Measurements from ENCODE around the gene ELFN1. TPM values are rescaled to one million over a fixed set of nuclear protein-coding genes. Genes with fewer than 3 reads are reported as not detected.

ELFN1 gene
- total and polyA plus RNA-seq, 12 donors: 0.05 to 2.8 (median 0.86) TPM

GRCh38 chr7:1706721-1707613 is 36.9 kb downstream of the ELFN1 start:
- Histone ChIP-seq H3K36me3 (replicated peaks in 1 of 2) (no peaks in the 10 kb centered on the region), H3K4me3 (no peak overlapping the region), H3K4me1 (replicated peaks in 1 of 2) (no peaks in the 10 kb centered on the region), H3K27ac (no peak overlapping the region), H3K9me3 (replicated peaks in 1 of 3) (peaks cover 0 to 4% (median 0%) of the 10 kb centered on the region in 3 donors), H3K27me3 (peaks cover 5% of the 10 kb centered on the region)
- DNase-seq: peak in 4 of 7 donors; percentile 1 to 35 (median 8)
- WGBS, 4 donors: 81 to 85% (median 83%) methylated on average over 24 to 33 of the region's 33 CpGs
- intact Hi-C loops (cut with DNase I): no loop called here
- TF ChIP-seq CTCF (IDR thresholded peaks at IDR 0.05) (no peak), POLR2A (IDR thresholded peaks at IDR 0.05) (no peak)

- Histone ChIP-seq H3K36me3 (replicated peaks in 1 of 2) (no peaks in the 10 kb centered on the region), H3K9me3 (replicated peaks in 1 of 3) (no peaks in the 10 kb centered on the region), H3K4me1 (replicated peaks in 1 of 2) (no peaks in the 10 kb centered on the region), H3K27me3 (peaks cover 5% of the 10 kb centered on the region), H3K4me3 (no peak overlapping the region), H3K27ac (no peak overlapping the region)
- 75 to 80% (median 79%) methylated on average over 17 of the region's 17 CpGs for WGBS, 4 donors
- no peak for TF ChIP-seq POLR2A (IDR thresholded peaks at IDR 0.05)
- TF ChIP-seq CTCF (IDR thresholded peaks at IDR 0.05): no peak
- DNase-seq: peak in 3 of 7 donors; percentile 1 to 8 (median 3)
- intact Hi-C loops (cut with DNase I): no loop called here
Observed at GRCh38 chr7:1707756-1708595, 37.9 kb downstream of the ELFN1 start.

GRCh38 chr7:1708596-1709251 is 38.6 kb downstream of the ELFN1 start:
- H3K36me3 ChIP-seq (replicated peaks in 1 of 2): no peaks in the 10 kb centered on the region
- TF ChIP-seq POLR2A (IDR thresholded peaks at IDR 0.05): no peak
- TF ChIP-seq CTCF (IDR thresholded peaks at IDR 0.05): no peak
- 89 to 93% (median 91%) methylated on average over 13 to 17 of the region's 17 CpGs for WGBS, 4 donors
- H3K27ac ChIP-seq: no peak overlapping the region
- no peaks in the 10 kb centered on the region for H3K4me1 ChIP-seq (replicated peaks in 1 of 2)
- peak in 1 of 7 donors; percentile 3 for DNase-seq
- H3K9me3 ChIP-seq (replicated peaks in 1 of 3): no peaks in the 10 kb centered on the region
- H3K4me3 ChIP-seq: no peak overlapping the region
- intact Hi-C loops (cut with DNase I): no loop called here
- peaks cover 5% of the 10 kb centered on the region for H3K27me3 ChIP-seq

- Histone ChIP-seq H3K9me3 (replicated peaks in 1 of 3) (no peaks in the 10 kb centered on the region), H3K4me1 (replicated peaks in 1 of 2) (no peaks in the 10 kb centered on the region), H3K36me3 (replicated peaks in 1 of 2) (no peaks in the 10 kb centered on the region), H3K27ac (no peak overlapping the region), H3K27me3 (peaks cover 5% of the 10 kb centered on the region), H3K4me3 (no peak overlapping the region)
- TF ChIP-seq POLR2A (IDR thresholded peaks at IDR 0.05) (no peak), CTCF (IDR thresholded peaks at IDR 0.05) (no peak)
- 91 to 94% (median 93%) methylated on average over 9 to 10 of the region's 10 CpGs for WGBS, 4 donors
- intact Hi-C loops (cut with DNase I): no loop called here
- DNase-seq: peak in 1 of 7 donors; percentile 2
Observed at GRCh38 chr7:1709281-1709680, 39.2 kb downstream of the ELFN1 start.
